ENCODE results near the gene MAPKBP1.

Gene MAPKBP1

GRCh38 chr15:41850482-41851166, 76.3 kb downstream of the MAPKBP1 start:
- DNase-seq = no peak

- DNase-seq = no peak
These were observed 76.9 kb downstream of the MAPKBP1 start for GRCh38 chr15:41851167-41851523.

- DNase-seq = no peak
These were observed 77.6 kb downstream of the MAPKBP1 start for GRCh38 chr15:41851755-41852370.

DNA sequence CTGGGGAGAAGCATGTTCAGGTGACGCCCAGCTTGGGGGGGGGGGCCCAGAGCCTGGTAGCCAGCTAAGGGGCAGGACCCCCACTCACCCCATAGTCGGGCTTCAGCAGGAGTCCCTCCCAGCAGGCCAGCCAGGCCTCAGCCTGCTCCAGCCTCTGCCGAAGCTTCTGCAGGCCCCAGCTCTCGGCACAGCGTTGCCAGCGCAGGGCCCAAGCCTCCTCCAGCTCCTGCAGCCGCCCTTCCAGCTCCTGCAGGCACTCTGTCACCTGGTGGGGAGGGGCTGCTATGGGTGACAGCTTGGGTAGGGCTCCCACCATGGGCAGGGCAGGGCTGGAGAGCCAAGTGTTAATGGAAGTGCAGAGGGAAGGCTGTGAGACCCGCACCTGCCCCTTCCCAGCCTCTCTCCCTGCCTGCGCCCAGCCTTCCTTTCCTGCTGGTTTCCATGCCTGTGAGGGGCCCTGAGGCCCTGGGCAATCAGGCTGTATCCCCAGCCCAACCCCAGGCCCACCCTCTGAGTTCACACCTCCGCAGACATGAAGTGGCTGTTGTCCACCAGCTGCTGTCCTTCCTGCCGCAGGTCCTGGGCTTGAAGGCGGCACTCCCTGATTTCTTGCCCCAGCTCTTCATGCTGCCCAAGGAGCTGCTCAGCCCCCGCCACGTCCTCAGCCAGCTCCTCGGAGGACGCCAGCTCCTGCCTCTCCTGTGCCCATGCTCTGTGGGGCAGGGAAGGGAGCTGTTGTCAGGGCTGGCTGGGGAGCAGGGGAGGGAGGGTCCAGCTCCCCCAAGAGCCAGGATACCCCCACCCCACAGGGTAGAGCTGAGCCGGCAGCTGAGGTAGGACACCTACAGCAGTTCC, 78.7 kb downstream of the MAPKBP1 start:
- no peak for DNase-seq

DNA sequence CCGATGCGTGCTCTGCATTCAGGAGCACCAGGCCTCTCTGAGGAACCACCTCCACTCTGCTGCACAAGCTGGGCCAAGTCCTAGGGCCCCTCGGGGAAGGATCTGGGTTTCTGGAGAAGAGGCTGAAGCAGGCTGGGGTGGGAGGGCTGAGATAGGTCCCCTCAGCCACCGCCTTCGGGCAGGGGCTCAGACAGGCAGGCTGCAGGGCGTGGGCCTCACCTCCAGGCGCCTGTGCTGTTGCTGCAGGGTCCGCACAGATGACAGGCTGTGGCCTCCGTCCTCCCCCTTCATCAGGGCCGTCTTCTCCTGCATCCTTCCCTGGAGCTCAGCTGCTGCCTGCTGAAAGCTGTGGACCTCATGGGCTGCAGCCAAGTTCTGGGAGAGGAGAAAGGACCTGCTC, 79.5 kb downstream of the MAPKBP1 start:
- DNase-seq = no peak

DNA sequence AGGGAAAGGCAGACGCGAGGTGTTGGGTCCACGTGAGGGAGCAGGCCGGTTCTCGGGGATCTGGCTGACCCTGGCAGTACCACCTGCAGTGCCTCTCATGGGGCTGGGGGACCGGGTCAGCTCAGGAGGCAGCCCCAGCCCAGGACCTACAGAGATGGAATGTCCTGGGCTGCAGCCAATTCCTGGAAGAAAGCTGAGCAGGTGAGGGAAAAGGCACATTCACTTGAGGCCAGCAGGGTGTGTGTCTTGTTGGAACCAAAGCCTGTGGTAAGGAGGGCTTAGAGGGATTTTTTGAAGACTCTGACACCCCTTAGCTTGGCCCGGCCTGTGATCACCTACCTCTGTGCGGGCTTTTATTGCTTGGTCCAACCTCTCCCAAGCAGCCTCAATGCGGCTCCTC, 80.2 kb downstream of the MAPKBP1 start:
- DNase-seq = no peak

- DNase-seq = no peak
These were observed 81.1 kb downstream of the MAPKBP1 start for GRCh38 chr15:41855261-41855961.

DNA sequence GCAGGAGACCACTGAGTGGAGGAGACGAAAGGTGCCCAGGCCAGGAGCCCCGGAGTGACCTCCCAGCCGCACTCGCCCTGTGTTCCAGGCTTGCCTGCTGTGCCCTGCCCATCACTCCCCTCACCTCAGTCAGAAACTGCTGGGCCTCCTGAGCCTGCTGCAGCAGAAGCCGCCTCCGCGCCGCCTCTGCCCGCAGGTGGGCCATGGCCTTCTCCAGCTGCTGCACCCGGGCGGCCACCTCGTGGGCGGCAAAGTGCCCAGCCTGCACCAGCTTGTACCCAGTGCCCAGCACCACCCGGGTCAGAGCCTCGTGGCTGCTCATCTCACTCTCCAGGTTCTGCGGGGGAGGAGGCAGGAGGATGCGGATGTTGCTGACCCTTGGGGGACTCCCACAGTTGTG, 82.0 kb downstream of the MAPKBP1 start:
- DNase-seq = no peak

- no peak for DNase-seq
These were observed 82.4 kb downstream of the MAPKBP1 start for GRCh38 chr15:41856716-41857115.

- DNase-seq = no peak
These were observed 83.0 kb downstream of the MAPKBP1 start for GRCh38 chr15:41857316-41857715.

GRCh38 chr15:41858756-41859155, 84.5 kb downstream of the MAPKBP1 start:
- DNase-seq = no peak

GRCh38 chr15:41860049-41860828, 86.0 kb downstream of the MAPKBP1 start:
- no peak for DNase-seq

DNA sequence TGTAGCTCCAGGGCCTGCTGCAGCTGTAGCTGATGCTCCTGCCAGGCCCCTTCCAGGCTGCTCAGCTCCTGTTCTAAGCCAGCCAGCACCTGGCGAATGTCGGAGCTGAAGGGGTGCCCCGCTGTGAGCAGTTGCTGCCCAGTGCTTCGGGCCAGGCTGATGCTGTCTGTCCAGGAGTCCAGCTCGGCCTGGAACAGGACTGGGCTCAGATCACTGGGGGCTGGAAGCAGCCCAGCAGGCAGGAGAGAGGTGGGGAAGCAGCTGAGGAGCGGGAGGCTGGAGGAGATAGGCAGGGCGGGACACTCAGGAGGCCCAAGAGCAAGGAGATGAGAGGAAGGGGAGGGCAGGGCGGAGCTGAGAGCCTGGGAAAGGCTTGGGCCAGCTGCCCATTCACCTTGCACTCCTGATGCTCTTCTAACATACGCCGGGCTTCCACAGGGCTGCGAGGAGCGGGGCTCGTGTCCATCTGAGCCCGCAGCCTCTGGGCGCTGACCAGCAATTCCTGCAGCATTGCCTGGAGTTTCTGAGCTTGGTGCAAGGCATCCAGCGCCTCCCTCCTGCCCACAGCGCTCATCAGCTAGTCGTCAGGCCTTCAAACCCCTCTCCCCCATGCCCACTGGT, 87.6 kb downstream of the MAPKBP1 start:
- no peak for DNase-seq

- no peak for DNase-seq
These were observed 88.3 kb downstream of the MAPKBP1 start for GRCh38 chr15:41862515-41863116.

GRCh38 chr15:41865490-41866055, 91.3 kb downstream of the MAPKBP1 start:
- DNase-seq = no peak

DNA sequence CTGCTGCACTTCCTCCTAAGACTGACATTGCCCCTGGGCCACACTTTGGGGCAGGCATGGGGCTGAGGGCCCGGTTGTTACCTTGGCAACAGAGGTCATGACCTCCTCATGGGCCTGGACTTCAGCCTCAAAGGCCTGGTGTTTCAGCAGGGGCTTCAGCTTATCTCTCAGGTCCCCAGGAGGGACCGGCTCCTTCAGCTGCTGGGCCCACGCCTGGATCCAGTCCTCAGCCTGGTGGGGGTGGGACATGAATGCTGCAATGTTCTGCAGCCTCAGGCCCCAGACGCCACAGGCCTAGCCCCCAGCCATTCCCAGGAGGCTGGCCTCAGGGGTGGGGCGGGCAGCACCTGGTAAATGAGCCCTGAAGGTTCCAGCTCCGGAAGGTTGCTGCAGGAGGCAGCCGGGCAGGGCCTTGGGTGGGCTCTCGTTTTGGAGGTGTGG, 92.0 kb downstream of the MAPKBP1 start:
- DNase-seq = no peak

DNA sequence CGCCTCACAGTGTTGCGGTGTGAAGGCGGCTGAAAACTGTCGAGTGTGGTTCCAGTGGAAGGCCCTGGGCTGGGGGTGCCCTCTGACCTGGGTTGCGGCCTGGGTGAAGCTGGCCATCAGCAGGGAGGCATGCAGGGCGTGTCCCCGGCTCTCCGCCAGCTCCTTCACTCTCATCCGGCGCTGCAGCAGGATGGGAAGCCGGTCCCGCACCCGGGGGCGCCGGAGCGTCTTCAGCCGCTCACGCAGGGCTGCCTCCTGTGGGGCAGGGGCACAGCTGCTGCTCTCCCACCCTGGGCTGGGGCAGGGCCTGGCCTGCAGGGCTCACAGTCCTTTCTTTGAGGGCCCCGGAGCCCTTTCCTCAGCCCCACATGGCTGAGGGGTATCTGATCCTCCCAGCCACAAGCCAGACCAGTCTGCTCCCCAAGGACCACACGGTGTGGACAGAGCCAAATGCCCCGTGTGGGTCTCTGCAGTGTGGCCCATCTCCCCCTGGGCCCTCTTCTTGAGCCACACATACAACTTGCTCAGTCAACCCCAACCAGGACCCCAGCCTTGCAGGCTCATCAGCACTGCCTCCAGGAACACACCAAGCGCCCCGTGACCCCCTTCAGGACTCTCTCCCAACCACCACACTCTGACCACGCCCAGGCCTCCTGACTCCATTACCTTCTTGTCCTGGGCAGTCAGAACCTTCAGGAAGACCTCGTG, 92.7 kb downstream of the MAPKBP1 start:
- no peak for DNase-seq

DNA sequence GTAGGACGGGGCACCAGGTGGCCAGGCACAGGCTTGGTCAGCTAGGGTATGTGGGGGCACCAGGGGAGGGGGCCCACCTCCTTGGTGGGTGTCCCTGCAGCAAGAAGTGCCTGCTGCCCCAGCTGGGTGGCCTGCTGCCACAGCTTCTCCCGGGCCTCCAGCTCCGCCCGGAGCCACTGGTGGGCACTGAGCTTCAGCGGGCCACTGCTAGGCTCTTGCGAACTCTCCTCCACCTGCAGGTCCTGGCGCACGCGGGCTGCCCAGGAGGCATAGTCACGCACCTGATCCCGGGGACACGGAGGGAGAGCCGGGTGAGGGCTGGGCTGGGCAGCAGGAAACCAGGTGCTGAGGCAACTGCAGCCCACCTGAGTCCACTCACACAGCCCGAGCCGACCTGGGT, 94.0 kb downstream of the MAPKBP1 start:
- no peak for DNase-seq

DNA sequence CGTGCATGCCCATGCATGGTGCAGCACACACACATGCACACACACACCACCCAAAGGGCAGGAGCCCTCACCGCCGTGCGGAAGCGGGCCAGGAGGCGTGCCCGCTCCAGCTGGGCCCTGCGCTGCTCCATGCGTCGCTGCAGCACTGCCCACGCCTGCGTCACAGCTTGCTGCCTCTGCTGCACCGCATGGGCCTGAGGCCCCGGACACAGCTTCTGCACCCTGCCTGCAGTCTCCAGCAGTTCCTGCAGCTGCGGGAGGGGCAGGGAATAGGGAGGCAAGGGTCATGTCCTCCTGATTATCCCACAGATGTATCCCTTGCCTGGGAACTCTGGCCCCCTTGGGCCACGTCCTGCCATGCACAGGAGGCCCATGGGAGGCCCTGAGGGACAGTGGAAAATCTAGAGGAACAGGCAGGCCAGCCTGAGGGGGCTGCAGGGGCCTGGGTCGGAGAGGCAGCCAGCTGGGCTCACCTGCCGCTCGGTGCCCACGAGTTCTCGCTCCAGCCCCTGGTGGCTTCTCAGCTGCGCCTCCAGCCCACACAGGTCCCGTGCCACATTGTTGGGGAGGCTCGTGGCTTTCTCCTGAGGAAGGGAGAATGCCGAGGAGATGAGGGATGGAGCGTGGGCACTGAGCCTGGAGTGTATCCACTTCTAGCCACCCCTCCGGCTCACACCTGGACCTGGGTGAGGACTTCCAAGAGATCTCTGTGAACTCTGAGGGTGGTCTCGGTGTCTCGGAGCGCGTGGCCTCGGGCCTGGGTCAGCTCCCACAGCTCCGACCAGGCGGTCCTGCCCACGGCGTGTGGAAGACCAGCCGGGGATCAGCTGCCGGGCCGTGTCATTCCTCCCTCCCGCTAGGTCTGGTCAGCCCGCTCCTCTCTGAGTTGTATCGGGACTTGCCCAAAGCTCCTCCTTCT, 95.7 kb downstream of the MAPKBP1 start:
- no peak for DNase-seq
